ENCODE data around the gene PAM.
"Not testable (repeated sequence)": the region's sequence is repeated elsewhere in the genome, so short reads cannot be mapped to it uniquely, and the experiment has no call there.

PAM gene

DNA sequence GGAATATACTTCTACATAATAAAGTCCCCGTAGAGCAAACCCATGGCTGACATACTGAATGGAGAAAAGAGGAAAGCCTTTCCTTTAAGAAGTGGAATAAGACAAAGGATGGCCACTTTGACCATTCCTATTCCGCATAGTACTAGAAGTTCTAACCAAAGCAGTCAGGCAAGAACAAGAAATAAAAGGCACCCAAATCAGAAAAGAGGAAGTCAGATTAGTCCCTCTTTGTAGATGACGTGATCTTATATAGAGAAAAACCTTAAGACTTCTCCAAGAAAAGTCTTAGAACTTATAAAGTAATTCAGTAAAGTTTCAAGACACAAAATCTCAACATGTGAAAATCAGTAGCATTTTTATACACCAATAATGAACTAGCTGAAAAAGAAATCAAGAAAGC, 231.0 kb downstream of the PAM start:
- Histone ChIP-seq H3K27ac (ENCODE audit: low read depth, low read length) (no peak overlapping the region), H2AFZ (ENCODE audit: low read length, unreplicated experiment) (no peak overlapping the region), H3K27me3 (ENCODE audit: insufficient read depth, low read length) (no peaks in the 10 kb centered on the region), H3K36me3 (ENCODE audit: insufficient read depth, low read length) (peaks cover 19% of the 10 kb centered on the region), H3K4me1 (ENCODE audit: control insufficient read depth, insufficient read depth, low read length, unreplicated experiment) (no peaks in the 10 kb centered on the region), H3K79me2 (ENCODE audit: control insufficient read depth, insufficient read depth, low read length, unreplicated experiment) (no peaks in the 10 kb centered on the region), H3K4me3 (ENCODE audit: low read depth, low read length) (no peak overlapping the region)

DNA sequence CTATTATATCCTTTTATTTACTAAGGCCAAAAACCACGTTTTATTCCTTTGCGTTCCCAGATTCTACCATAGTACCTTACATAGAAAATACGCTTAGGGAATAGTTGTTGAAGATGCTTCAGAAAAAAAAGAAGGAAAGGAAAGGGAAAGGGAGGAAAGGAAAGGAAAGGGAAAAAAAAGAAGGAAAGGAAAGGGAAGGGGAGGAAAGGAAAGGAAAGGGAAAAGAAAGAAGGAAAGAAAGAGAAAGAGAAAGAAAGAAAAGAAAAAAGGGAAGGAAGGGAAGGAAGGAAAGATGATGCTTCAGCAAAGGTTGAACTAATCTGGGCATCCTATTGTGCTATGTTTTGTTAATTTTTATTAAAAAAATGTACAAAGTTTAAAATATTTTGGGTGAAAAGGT, 233.4 kb downstream of the PAM start:
- Histone ChIP-seq H3K4me3 (ENCODE audit: low read depth, low read length) (no peak overlapping the region), H3K36me3 (ENCODE audit: insufficient read depth, low read length) (0 out of 2 replicates have a peak, but pooled peaks cover 5% of the 10 kb centered on the region), H3K27me3 (ENCODE audit: insufficient read depth, low read length) (no peaks in the 10 kb centered on the region), H2AFZ (ENCODE audit: low read length, unreplicated experiment) (no peak overlapping the region), H3K4me1 (ENCODE audit: control insufficient read depth, insufficient read depth, low read length, unreplicated experiment) (no peaks in the 10 kb centered on the region), H3K79me2 (ENCODE audit: control insufficient read depth, insufficient read depth, low read length, unreplicated experiment) (no peaks in the 10 kb centered on the region), H3K27ac (ENCODE audit: low read depth, low read length) (no peak overlapping the region)

DNA sequence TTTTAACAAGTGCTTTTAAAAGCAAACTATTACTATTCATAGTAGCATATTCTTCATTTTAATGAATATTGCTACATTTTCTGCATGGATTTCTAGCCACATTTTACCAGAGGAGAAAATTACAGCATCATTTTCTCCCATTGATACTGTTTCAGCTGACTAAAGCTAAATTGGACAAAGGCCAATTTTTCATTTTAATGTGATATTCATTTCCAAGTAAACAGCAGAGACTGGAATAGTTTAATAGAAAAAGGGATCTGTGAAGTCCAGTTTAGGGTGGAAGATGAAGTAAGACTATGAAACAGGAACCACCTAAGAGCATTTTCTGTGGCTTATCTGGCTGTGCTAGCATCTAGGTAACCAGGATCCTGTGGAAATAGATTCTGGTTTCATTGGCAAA, 236.7 kb downstream of the PAM start:
- no peak overlapping the region for H3K27ac ChIP-seq (ENCODE audit: low read depth, low read length)
- no peak overlapping the region for H2AFZ ChIP-seq (ENCODE audit: low read length, unreplicated experiment)
- H3K79me2 ChIP-seq (ENCODE audit: control insufficient read depth, insufficient read depth, low read length, unreplicated experiment) = no peaks in the 10 kb centered on the region

DNA sequence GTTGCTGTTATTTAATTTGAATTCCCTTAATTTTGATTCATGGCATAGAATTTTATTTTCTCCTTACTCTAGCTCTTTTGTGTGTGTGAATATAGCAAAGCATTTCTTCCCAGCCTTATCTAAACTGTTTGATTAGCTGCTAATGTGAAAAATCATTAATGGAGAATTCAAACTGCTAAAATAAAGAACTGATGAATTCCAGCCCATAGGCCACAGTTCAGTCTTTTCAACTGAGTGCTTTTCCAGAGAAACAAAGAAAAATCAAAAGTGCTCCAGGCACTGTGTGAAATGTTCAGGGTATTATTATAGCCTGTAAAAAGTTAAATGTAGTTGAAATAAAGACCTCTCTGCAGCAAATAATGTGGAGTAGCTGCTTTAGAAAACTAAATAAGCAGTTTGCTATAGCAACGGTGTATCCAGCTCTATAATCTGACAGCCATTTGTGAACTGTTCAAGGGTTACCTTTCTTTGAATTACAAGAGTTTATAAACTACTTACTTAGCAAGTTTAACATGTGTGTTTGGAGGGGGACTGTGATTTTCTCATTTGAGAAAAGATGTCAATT, 241.0 kb downstream of the PAM start:
- Histone ChIP-seq H3K27ac (ENCODE audit: low read depth, low read length) (no peak overlapping the region), H3K4me3 (ENCODE audit: low read depth, low read length) (no peak overlapping the region), H2AFZ (ENCODE audit: low read length, unreplicated experiment) (no peak overlapping the region), H3K27me3 (ENCODE audit: insufficient read depth, low read length) (no peaks in the 10 kb centered on the region), H3K79me2 (ENCODE audit: control insufficient read depth, insufficient read depth, low read length, unreplicated experiment) (no peaks in the 10 kb centered on the region), H3K4me1 (ENCODE audit: control insufficient read depth, insufficient read depth, low read length, unreplicated experiment) (no peaks in the 10 kb centered on the region), H3K36me3 (ENCODE audit: insufficient read depth, low read length) (0 out of 2 replicates have a peak, but pooled peaks cover 5% of the 10 kb centered on the region)

More for the DNA sequence above, 236.7 kb downstream of the PAM start:
- no peaks in the 10 kb centered on the region for H3K4me1 ChIP-seq (ENCODE audit: control insufficient read depth, insufficient read depth, low read length, unreplicated experiment)
- no peaks in the 10 kb centered on the region for H3K27me3 ChIP-seq (ENCODE audit: insufficient read depth, low read length)
- no peak overlapping the region for H3K4me3 ChIP-seq (ENCODE audit: low read depth, low read length)
- 0 out of 2 replicates have a peak, but pooled peaks cover 5% of the 10 kb centered on the region for H3K36me3 ChIP-seq (ENCODE audit: insufficient read depth, low read length)

DNA sequence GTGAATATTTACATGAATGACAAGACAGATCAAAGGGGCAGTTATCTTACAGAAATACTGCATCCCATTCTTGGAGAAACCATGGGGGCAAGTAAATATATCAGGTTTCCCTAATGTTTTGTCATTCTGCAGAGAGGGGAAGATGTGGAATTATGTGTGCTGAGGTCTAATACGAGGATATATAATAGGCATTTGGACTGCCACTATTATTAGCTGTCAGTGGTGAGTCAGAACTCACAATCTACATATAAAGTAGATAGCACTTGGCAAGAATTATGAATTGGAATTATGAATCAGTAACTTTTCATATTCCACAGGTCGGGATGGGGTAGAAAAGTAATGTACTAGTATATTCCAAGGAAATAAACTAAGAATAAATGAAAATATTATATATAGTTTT, 243.1 kb downstream of the PAM start:
- Histone ChIP-seq H3K36me3 (ENCODE audit: insufficient read depth, low read length) (peaks cover 7% of the 10 kb centered on the region; the same call in 1 of the 2 replicates), H3K79me2 (ENCODE audit: control insufficient read depth, insufficient read depth, low read length, unreplicated experiment) (no peaks in the 10 kb centered on the region), H3K4me3 (ENCODE audit: low read depth, low read length) (no peak overlapping the region), H3K27ac (ENCODE audit: low read depth, low read length) (no peak overlapping the region), H3K4me1 (ENCODE audit: control insufficient read depth, insufficient read depth, low read length, unreplicated experiment) (no peaks in the 10 kb centered on the region), H3K27me3 (ENCODE audit: insufficient read depth, low read length) (no peaks in the 10 kb centered on the region), H2AFZ (ENCODE audit: low read length, unreplicated experiment) (no peak overlapping the region)

DNA sequence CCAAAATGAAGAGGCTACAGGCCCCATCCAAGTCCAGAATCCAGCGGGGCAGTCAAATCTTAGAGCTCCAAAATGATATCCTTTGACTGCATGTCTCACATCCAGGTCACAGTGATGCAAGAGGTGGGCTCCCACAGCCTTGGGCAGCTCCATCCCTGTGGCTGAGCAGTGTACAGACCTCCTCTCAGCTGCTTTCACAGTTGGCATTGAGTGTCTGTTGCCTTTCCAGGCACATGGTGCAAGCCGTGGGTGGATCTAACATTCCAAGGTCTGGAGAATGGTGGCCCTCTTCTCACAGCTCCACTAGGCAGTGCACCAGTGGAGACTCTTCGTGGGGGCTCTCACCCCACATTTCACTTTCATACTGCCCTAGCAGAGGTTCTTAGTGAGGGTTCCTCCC, 244.1 kb downstream of the PAM start:
- no peaks in the 10 kb centered on the region for H3K27me3 ChIP-seq (ENCODE audit: insufficient read depth, low read length)
- peaks cover 9% of the 10 kb centered on the region; the same call in 1 of the 2 replicates for H3K36me3 ChIP-seq (ENCODE audit: insufficient read depth, low read length)
- H3K79me2 ChIP-seq (ENCODE audit: control insufficient read depth, insufficient read depth, low read length, unreplicated experiment) = no peaks in the 10 kb centered on the region
- H2AFZ ChIP-seq (ENCODE audit: low read length, unreplicated experiment) = no peak overlapping the region
- no peak overlapping the region for H3K4me3 ChIP-seq (ENCODE audit: low read depth, low read length)
- H3K27ac ChIP-seq (ENCODE audit: low read depth, low read length) = no peak overlapping the region
- H3K4me1 ChIP-seq (ENCODE audit: control insufficient read depth, insufficient read depth, low read length, unreplicated experiment) = no peaks in the 10 kb centered on the region

DNA sequence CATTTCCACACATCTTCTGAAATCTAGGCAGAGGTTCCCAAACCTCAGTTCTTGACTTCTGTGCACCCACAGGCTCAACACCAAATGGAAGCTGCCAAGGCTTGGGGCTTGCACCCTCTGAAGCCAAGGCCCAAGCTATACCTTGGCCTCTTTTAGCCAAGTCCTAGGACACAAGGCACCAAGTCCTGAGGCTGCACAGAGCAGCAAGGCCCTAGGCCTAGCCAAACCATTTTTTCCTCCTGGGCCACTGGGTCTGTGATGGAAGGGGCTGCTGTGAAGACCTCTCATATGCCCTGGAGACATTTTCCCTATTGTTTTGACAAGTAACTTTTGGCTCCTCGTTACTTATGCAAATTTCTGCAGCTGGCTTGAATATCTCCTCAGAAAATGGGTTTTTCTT, 244.5 kb downstream of the PAM start:
- H3K27me3 ChIP-seq (ENCODE audit: insufficient read depth, low read length); H3K36me3 ChIP-seq (ENCODE audit: insufficient read depth, low read length); H2AFZ ChIP-seq (ENCODE audit: low read length, unreplicated experiment); H3K79me2 ChIP-seq (ENCODE audit: control insufficient read depth, insufficient read depth, low read length, unreplicated experiment); H3K27ac ChIP-seq (ENCODE audit: low read depth, low read length); H3K4me3 ChIP-seq (ENCODE audit: low read depth, low read length); H3K4me1 ChIP-seq (ENCODE audit: control insufficient read depth, insufficient read depth, low read length, unreplicated experiment): not testable (repeated sequence)

DNA sequence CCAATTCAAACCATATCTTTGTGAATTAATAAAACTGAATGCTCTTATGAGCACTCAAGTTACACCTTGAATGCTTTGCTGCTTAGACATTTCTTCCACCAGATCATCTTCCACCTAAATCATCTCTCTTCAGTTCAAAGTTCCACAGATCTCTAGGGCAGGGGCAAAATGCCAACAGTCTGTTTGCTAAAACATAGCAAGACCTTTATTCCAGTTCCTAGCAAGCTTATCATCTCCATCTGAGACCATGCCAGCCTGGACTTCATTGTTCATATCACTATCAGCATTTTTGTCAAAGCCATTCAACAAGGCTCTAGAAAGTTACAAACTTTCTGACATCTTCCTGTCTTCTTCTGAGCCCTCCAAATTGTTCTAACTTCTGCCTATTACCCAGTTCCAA, 245.0 kb downstream of the PAM start:
- Histone ChIP-seq H3K4me3 (ENCODE audit: low read depth, low read length) (no peak overlapping the region), H3K36me3 (ENCODE audit: insufficient read depth, low read length) (peaks cover 9% of the 10 kb centered on the region; the same call in 1 of the 2 replicates), H3K27ac (ENCODE audit: low read depth, low read length) (no peak overlapping the region), H3K4me1 (ENCODE audit: control insufficient read depth, insufficient read depth, low read length, unreplicated experiment) (no peaks in the 10 kb centered on the region), H3K79me2 (ENCODE audit: control insufficient read depth, insufficient read depth, low read length, unreplicated experiment) (no peaks in the 10 kb centered on the region), H2AFZ (ENCODE audit: low read length, unreplicated experiment) (no peak overlapping the region), H3K27me3 (ENCODE audit: insufficient read depth, low read length) (no peaks in the 10 kb centered on the region)

DNA sequence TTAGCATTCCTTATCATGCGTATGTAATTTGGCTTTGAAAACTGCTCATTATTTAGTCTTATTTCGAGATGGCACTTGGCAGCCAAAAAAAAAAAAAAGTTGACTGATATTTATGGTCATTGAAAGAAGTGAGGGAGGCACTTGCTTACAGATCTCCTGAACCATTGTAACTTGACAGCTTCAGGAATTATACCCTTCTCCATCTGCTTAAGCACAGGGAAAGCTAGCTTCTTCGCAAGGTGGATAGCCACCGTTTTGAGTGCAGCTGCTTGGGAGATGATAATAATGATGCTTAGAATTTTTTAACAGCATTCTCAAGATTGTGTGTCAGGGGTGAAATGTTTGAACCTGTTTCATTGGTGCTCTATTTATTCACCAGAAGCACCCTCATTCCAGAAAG, 248.8 kb downstream of the PAM start:
- H3K4me3 ChIP-seq (ENCODE audit: low read depth, low read length) = no peak overlapping the region
- no peaks in the 10 kb centered on the region for H3K4me1 ChIP-seq (ENCODE audit: control insufficient read depth, insufficient read depth, low read length, unreplicated experiment)
- peaks cover 15% of the 10 kb centered on the region; the same call in 1 of the 2 replicates for H3K36me3 ChIP-seq (ENCODE audit: insufficient read depth, low read length)
- no peak overlapping the region for H2AFZ ChIP-seq (ENCODE audit: low read length, unreplicated experiment)
- H3K79me2 ChIP-seq (ENCODE audit: control insufficient read depth, insufficient read depth, low read length, unreplicated experiment) = no peaks in the 10 kb centered on the region
- no peak overlapping the region for H3K27ac ChIP-seq (ENCODE audit: low read depth, low read length)
- no peaks in the 10 kb centered on the region for H3K27me3 ChIP-seq (ENCODE audit: insufficient read depth, low read length)

DNA sequence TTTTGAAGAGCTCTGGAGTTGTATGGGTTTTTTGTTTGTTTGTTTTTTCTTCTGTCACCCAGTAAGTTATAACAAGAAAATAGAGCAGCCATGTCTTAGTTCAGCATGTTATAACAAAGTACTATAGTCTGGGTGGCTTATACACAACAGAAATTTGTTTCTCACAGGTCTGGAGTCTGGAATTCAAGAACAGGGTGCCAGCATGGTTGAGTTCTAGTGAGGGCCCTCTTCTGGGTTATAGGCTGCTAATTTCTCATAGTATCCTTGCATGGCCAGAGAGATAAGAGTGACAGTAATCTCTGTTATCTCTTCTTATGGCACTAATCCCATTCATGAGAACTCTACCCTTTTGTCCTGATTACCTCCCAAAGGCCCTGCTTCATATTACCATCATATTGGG, 250.2 kb downstream of the PAM start:
- Histone ChIP-seq H2AFZ (ENCODE audit: low read length, unreplicated experiment) (no peak overlapping the region), H3K27ac (ENCODE audit: low read depth, low read length) (no peak overlapping the region), H3K36me3 (ENCODE audit: insufficient read depth, low read length) (peaks cover 19% of the 10 kb centered on the region), H3K27me3 (ENCODE audit: insufficient read depth, low read length) (no peaks in the 10 kb centered on the region), H3K4me1 (ENCODE audit: control insufficient read depth, insufficient read depth, low read length, unreplicated experiment) (no peaks in the 10 kb centered on the region), H3K4me3 (ENCODE audit: low read depth, low read length) (no peak overlapping the region), H3K79me2 (ENCODE audit: control insufficient read depth, insufficient read depth, low read length, unreplicated experiment) (no peaks in the 10 kb centered on the region)

DNA sequence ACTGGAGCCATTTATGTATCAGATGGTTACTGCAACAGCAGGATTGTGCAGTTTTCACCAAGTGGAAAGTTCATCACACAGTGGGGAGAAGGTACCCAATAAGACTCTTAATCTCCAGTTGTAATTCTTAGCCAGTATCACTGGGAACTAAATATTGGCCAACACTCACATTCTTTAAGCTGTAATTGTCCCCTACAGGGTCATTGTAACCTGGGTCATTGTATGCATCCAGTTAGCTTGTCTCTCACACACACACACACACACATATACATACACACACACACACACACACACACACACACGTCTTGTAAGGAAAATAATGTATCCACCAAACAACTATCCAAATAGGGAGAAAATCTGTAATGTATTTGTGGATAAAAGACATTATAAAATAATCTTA, 251.8 kb downstream of the PAM start:
- Histone ChIP-seq H3K27ac (ENCODE audit: low read depth, low read length) (no peak overlapping the region), H3K27me3 (ENCODE audit: insufficient read depth, low read length) (no peaks in the 10 kb centered on the region), H3K36me3 (ENCODE audit: insufficient read depth, low read length) (peaks cover 21% of the 10 kb centered on the region), H3K4me1 (ENCODE audit: control insufficient read depth, insufficient read depth, low read length, unreplicated experiment) (no peaks in the 10 kb centered on the region), H3K79me2 (ENCODE audit: control insufficient read depth, insufficient read depth, low read length, unreplicated experiment) (no peaks in the 10 kb centered on the region), H3K4me3 (ENCODE audit: low read depth, low read length) (no peak overlapping the region), H2AFZ (ENCODE audit: low read length, unreplicated experiment) (no peak overlapping the region)
